ENCODE data around the gene ASNSD1. TPM values are rescaled to one million over a fixed set of nuclear protein-coding genes. Genes with fewer than 3 reads are reported as not detected.

Gene ASNSD1
- total and polyA plus RNA-seq, 2 donors (not counting 1 experiment from before 2014, with no cell fraction given): 13.0 to 29.8 TPM

GRCh38 chr2:189719571-189719970, 58.3 kb downstream of the ASNSD1 start:
- Histone ChIP-seq H3K4me3 (ENCODE audit: control extremely low read depth in 1 of 5, extremely low read depth in 1 of 5, insufficient read depth in 1 of 5, low read depth in 2 of 5, low read length in 4 of 5) (no peak overlapping the region), H3K36me3 (replicated peaks in 1 of 2; ENCODE audit: control extremely low read depth in 1 of 2, control insufficient read depth in 1 of 2, extremely low read depth in 1 of 2, insufficient read depth in 2 of 2, low read length in 1 of 2) (no peaks in the 10 kb centered on the region), H3K4me2 (replicated peaks; ENCODE audit: low read depth, low read length, poor library complexity, severe bottlenecking) (no peak overlapping the region), H3K27ac (ENCODE audit: low read length in 2 of 2) (no peak overlapping the region), H4K20me1 (ENCODE audit: control insufficient read depth, insufficient read depth, low read length, poor library complexity, severe bottlenecking) (no peaks in the 10 kb centered on the region), H3K9ac (ENCODE audit: low read length) (no peak overlapping the region), H2AFZ (ENCODE audit: insufficient read depth, low read depth, low read length, poor library complexity, severe bottlenecking) (no peak overlapping the region), H3K9me3 (ENCODE audit: control extremely low read depth in 1 of 3, control insufficient read depth in 2 of 3, insufficient read depth in 1 of 3, low read length in 2 of 3) (no peaks in the 10 kb centered on the region), H3K4me1 (ENCODE audit: control insufficient read depth in 2 of 2, insufficient read depth in 2 of 2, low read length in 2 of 2) (no peaks in the 10 kb centered on the region), H3K27me3 (replicated peaks in 1 of 4; ENCODE audit: control extremely low read depth in 1 of 4, control insufficient read depth in 3 of 4, insufficient read depth in 4 of 4, low read length in 3 of 4) (no peaks in the 10 kb centered on the region), H3K79me2 (ENCODE audit: control insufficient read depth, insufficient read depth, low read length) (no peaks in the 10 kb centered on the region)
- Mint-ChIP-seq H3K4me1 (no peaks in the 10 kb centered on the region), H3K27ac (no peak overlapping the region), H3K27me3 (no peaks in the 10 kb centered on the region), H3K4me3 (no peak overlapping the region), H3K9me3 (ENCODE audit: insufficient read depth) (peaks cover 2% of the 10 kb centered on the region)
- ChIA-PET CTCF (no interaction called here), POLR2A (no interaction called here)
- 100% methylated on average over 1 of the region's 4 CpGs for WGBS (ENCODE audit: insufficient coverage)
- intact Hi-C loops (cut with micrococcal nuclease): no loop called here
- DNase-seq: no peak
- no peak for TF ChIP-seq EZH2 (IDR thresholded peaks at IDR 0.05; ENCODE audit: borderline replicate concordance, insufficient read depth, low read depth, low read length, poor library complexity, severe bottlenecking)
- no peak for TF ChIP-seq CTCF (IDR thresholded peaks at IDR 0.05)
- no peak for ATAC-seq (ENCODE audit: low read depth)

Other genes starting within 250 kb of the ASNSD1 start
- 48.3 and 51.2 TPM in 2 replicates for gene WDR75, start 220.0 kb upstream of the ASNSD1 start, total RNA-seq
- gene WDR75, start 220.0 kb upstream of the ASNSD1 start, polyA plus RNA-seq: 17.6 and 29.5 TPM in 2 replicates
- gene SLC40A1, start 80.7 kb upstream of the ASNSD1 start, total RNA-seq: 0.39 and 0.44 TPM in 2 replicates
- gene SLC40A1, start 80.7 kb upstream of the ASNSD1 start, polyA plus RNA-seq: 0.07 and 0.20 TPM in 2 replicates
- 23.4 and 24.8 TPM in 2 replicates for gene ANKAR, start 13.2 kb downstream of the ASNSD1 start, total RNA-seq
- 11.2 and 11.8 TPM in 2 replicates for gene ANKAR, start 13.2 kb downstream of the ASNSD1 start, polyA plus RNA-seq
- 11.2 and 12.6 TPM in 2 replicates for gene OSGEPL1, start 101.3 kb downstream of the ASNSD1 start, total RNA-seq
- gene OSGEPL1, start 101.3 kb downstream of the ASNSD1 start, polyA plus RNA-seq: 5.5 and 8.3 TPM in 2 replicates
- 166 and 170 TPM in 2 replicates for gene ORMDL1, start 122.9 kb downstream of the ASNSD1 start, total RNA-seq
- gene ORMDL1, start 122.9 kb downstream of the ASNSD1 start, polyA plus RNA-seq: 138 and 162 TPM in 2 replicates
- 43.6 and 44.2 TPM in 2 replicates for gene PMS1, start 123.0 kb downstream of the ASNSD1 start, total RNA-seq
- gene PMS1, start 123.0 kb downstream of the ASNSD1 start, polyA plus RNA-seq: 14.9 and 15.3 TPM in 2 replicates

Data from B cell (primary cell).